Upper lobe of right lung (tissue), 1 donor: ENCODE results near the gene SIRT7. TPM values are rescaled to one million over a fixed set of nuclear protein-coding genes. Genes with fewer than 3 reads are reported as not detected.

Experiments
- ATAC-seq: fragments of 200-7000 bp; cut with Tn5 transposase; one replicate; pipeline ENCODE4 v1.9.1; 2020; ENCODE audit warnings: mild to moderate bottlenecking, moderate library complexity
- DNase-seq: peaks from one replicate; pipeline ENCODE4 v3.0.0-alpha.2; 2020
- H3K27ac ChIP-seq: fragments of 200-600 bp; one replicate; pipeline ENCODE4 v1.8.0; 2022
- H3K27me3 ChIP-seq: fragments of 200-600 bp; one replicate; pipeline ENCODE4 v1.8.0; 2022; ENCODE audit warnings: mild to moderate bottlenecking
- H3K36me3 ChIP-seq: fragments of 200-600 bp; one replicate; pipeline ENCODE4 v1.8.0; 2022
- H3K4me1 ChIP-seq: fragments of 200-600 bp; one replicate; pipeline ENCODE4 v1.8.0; 2022
- H3K4me3 ChIP-seq: fragments of 200-600 bp; one replicate; pipeline ENCODE4 v1.8.0; 2022; ENCODE audit warnings: mild to moderate bottlenecking
- H3K9me3 ChIP-seq: fragments of 200-600 bp; one replicate; pipeline ENCODE4 v1.8.0; 2022
- intact Hi-C: fragments of 100-400 bp; cut with DNase I; formaldehyde crosslinking; loops from one replicate; pipeline ENCODE4 v1.11.0; 2022
- total RNA-seq: library from RNA; stranded (reverse); fragmentation: NEBNext Ultra II Directional; extraction: Animal tissue kit (Norgen Biotek cat#: 25700); gene quantifications from one replicate; pipeline ENCODE4 v1.2.1, GENCODE V29; 2021
- TF ChIP-seq, protein P1 (sequence below): fragments of 200-600 bp; IDR thresholded peaks from one replicate; pipeline ENCODE4 v1.8.0; 2022; ENCODE audit warnings: antibody characterized with exemption
- donor health status: DM: no; HTN: yes; CAD: no; lungs with severe emphysema.

Gene SIRT7
- total RNA-seq, 1 donor from 2014 or later = 27.5 TPM

DNA sequence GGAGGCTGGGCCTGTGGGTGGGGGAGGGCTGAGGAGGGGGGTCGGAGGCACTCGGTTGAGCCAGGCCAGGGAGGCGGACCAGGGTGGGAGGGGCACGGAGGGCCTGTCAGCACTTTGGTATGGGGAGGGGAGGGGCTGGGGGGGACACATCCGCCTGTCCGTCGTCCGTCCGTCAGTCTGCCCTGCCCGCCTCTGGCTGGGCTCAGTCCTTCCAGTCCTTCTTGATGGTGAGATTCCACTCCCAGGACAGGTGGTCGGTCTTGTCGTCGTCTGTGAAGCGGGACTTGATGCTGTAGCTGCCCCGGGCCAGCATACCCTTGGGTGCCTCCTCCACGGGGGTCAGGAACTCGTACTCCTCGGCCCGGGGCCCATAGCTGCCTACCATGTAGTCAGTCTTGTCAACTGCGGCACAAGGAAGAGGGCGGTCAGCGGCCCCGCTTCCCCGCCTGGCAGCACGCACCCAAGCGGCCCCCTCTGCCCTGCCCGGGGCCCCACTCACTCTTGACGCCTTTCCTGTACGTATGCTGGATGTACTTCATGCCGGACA, 49.2 kb downstream of the SIRT7 start:
- H3K4me1 ChIP-seq = peaks cover 43% of the 10 kb centered on the region
- DNase-seq (peak; percentile 74), ATAC-seq (peak; percentile 0)
- no peak overlapping the region for H3K4me3 ChIP-seq
- peak overlapping the region; percentile 89 for H3K27ac ChIP-seq
- H3K27me3 ChIP-seq = no peaks in the 10 kb centered on the region
- TF ChIP-seq, protein P1, sequence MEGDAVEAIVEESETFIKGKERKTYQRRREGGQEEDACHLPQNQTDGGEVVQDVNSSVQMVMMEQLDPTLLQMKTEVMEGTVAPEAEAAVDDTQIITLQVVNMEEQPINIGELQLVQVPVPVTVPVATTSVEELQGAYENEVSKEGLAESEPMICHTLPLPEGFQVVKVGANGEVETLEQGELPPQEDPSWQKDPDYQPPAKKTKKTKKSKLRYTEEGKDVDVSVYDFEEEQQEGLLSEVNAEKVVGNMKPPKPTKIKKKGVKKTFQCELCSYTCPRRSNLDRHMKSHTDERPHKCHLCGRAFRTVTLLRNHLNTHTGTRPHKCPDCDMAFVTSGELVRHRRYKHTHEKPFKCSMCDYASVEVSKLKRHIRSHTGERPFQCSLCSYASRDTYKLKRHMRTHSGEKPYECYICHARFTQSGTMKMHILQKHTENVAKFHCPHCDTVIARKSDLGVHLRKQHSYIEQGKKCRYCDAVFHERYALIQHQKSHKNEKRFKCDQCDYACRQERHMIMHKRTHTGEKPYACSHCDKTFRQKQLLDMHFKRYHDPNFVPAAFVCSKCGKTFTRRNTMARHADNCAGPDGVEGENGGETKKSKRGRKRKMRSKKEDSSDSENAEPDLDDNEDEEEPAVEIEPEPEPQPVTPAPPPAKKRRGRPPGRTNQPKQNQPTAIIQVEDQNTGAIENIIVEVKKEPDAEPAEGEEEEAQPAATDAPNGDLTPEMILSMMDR = no peak
- H3K36me3 ChIP-seq = peaks cover 19% of the 10 kb centered on the region
- intact Hi-C loops = no loop called here
- no peaks in the 10 kb centered on the region for H3K9me3 ChIP-seq

DNA sequence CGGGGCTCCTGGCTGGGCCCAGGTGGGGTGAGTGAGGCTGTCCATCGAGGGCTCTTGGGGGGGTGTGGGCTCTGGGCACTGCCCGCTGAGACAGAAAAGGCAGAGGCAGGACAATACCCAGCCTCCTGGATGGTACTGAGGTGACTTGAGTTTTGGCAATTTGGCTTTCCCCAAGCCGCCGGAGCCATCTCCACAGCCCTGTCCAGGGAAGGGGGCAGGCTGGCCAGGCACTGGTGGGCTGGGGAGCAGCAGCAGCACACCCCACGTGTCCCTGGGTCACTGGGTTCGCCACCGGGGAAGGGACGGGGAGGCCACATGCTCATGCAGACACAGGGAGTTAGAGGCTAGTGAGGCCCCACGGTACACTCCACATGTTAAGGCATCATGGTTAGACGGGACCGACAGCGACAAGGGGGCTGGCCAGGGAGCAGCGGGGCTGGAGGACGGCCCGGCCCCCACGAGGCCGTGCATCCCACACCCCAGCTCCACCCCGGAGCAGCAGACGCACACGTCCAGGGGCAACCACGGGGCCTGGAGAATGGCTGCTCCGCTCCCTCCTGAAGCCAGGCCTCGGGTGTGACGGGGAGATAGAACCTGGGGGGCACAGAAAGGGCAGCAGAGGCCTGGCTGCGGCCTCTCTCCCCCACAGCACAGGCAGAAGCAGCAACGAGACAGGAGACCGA, 49.8 kb downstream of the SIRT7 start:
- Histone ChIP-seq H3K27ac (no peak overlapping the region), H3K9me3 (no peaks in the 10 kb centered on the region), H3K27me3 (no peaks in the 10 kb centered on the region), H3K4me3 (no peak overlapping the region), H3K4me1 (peaks cover 43% of the 10 kb centered on the region), H3K36me3 (peaks cover 19% of the 10 kb centered on the region)
- intact Hi-C loops = no loop called here
- no peak for ATAC-seq
- TF ChIP-seq, protein P1 = no peak
- DNase-seq = no peak

DNA sequence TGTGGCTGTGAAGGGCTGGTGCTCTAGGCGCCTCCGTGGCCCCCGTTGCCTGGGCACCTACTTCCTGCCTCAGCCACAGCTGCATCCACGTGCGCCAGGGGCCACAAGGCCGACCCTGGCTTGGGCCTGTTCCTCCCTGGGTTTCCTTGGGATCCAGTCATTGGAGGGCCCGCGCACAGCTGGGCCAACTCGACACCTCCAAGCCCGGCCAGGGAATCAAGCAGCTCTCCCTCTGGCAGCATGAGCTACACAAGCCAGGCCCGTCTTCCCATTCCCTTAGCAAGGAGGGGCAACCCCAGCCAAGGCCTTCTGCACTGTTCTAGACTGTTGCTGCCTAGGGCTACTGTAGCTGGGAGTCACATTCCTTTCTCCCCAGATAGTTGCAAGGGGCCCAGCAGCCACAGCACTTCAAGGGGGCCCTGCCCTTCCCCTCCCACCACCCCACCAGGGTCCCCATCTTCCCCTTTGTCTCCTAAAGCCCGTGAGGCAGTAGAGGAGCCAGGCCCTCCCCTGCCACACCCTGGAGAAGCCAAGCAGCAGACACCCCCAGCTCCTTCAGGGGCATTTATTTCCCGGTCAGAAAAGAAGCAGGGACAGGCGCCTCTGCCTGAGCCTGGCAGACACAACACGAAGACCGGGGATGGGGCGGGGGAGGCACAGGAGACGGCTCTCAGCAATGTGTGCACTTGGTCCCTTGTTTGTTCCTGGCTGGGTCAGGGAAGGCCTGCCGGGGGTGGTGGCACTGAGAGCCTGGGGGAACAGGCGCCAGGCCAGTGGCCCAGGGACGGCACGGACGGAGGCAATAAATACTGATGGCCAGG, 50.6 kb downstream of the SIRT7 start:
- Histone ChIP-seq H3K4me1 (peaks cover 35% of the 10 kb centered on the region), H3K9me3 (no peaks in the 10 kb centered on the region), H3K27me3 (no peaks in the 10 kb centered on the region), H3K4me3 (no peak overlapping the region), H3K27ac (peak overlapping the region; percentile 58), H3K36me3 (peaks cover 19% of the 10 kb centered on the region)
- no peak for DNase-seq
- TF ChIP-seq, protein P1 = no peak
- no peak for ATAC-seq
- intact Hi-C loops = no loop called here

DNA sequence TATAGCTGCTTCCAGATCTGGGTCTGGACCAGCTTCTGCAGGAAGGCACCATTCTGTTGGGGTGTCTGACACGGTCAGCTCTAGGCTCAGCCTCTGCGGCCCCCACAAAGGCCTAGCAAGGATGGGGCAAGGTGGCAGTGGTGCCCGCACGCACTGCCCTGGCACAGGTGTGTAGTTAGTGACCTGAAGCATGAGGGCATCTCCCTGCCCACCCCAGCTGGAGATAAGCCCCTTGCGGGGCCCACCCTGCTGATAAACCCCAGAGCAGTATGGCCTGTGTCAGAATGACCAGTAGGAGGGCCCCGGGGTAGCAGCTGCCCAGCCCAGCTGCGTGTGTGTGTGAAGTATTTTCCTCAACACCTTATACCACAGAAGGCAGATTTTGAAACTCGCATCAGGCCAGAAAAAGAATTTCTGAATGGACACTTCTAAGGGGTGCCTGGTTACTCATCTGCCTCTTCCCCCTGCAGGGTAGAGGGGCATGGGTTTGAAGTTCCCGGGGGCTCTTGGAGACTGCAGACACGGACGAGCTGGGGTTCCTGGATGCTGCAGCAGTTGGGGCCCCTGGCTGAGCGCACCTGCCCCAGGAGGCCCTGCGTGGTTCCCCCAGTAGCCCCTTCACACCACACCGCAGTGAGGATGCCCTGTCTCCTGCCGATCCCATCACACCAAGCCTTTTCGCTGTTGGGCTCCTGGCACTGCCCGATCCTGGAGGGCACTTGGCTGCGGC, 51.4 kb downstream of the SIRT7 start:
- H3K9me3 ChIP-seq = no peaks in the 10 kb centered on the region
- DNase-seq (no peak), ATAC-seq (no peak)
- H3K27ac ChIP-seq = peak overlapping the region; percentile 58
- TF ChIP-seq, protein P1 = no peak
- peaks cover 19% of the 10 kb centered on the region for H3K36me3 ChIP-seq
- no peaks in the 10 kb centered on the region for H3K27me3 ChIP-seq
- H3K4me3 ChIP-seq = no peak overlapping the region
- intact Hi-C loops = no loop called here
- peaks cover 41% of the 10 kb centered on the region for H3K4me1 ChIP-seq

DNA sequence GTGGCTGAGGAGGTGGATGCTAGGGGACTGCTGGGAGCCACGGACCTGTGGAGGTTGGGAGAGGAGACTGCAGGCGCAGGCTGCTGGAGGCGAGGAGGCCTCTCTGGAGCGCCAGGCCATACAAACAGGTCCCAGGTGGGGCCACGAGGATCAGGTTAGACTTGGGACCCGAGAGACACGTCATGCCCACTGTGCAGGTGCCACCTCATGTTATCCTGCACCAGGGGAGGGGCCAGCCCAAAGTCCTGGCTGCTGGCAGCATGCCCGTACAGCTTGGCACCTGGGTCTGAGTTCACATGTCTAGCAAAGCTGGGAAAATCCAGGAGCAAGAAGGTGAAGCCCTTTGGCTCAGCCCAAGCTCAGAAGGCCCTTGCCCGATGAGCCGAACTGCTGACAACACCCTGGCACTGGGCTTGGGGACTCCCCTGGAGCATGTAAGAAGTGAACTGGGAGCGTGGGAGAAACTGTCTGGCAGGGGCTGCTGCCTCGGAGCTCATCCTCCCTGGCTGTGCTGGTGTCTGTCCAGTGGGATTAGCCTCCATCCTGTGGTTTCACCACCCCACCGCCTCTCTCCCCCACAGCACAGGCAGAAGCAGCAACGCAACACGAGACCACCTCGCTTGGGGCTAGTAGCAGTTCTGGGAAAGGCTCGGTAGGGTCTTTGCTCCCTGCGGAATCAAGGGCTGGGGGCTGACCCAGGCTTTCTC, 52.1 kb downstream of the SIRT7 start:
- Histone ChIP-seq H3K4me1 (peaks cover 42% of the 10 kb centered on the region), H3K36me3 (peaks cover 19% of the 10 kb centered on the region), H3K27ac (peak overlapping the region; percentile 24), H3K27me3 (no peaks in the 10 kb centered on the region), H3K4me3 (no peak overlapping the region), H3K9me3 (no peaks in the 10 kb centered on the region)
- TF ChIP-seq, protein P1 = no peak
- ATAC-seq = no peak
- DNase-seq = no peak
- intact Hi-C loops = no loop called here
